ENCODE measurements around the gene MYLK2. TPM values are rescaled to one million over a fixed set of nuclear protein-coding genes. Genes with fewer than 3 reads are reported as not detected.

MYLK2 gene
- total RNA-seq, 1 donor, result under 0.01 TPM

DNA sequence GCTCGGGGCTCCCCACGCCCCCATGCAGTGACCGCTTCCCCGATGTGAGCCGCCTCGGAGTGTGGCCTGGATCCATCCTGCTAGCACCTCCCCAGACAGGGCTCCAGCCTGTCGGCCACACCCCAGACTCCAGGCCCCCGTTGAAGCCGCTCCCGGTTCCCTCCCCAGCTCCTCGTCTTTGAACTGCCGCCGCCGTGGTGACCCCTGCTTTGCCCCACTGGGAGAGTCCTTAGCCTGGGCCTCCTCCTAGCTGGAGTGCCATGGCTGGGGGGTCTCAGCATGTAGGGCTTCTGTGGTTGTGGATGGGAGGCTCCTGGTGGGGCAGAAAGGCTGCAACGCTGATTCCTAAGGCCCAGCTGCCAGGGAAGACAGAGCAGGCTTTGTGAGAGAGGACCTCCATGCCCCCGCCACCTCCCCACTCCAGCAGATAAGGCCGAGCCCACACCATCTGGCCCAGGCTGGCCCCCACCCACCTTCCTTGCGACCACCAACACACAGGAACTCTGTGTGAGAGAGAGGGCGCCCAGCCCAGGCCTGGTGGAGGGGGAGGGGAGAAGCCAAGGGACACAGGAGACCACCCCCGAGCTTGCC is 14.9 kb downstream of the MYLK2 start:
- no peak for DNase-seq (ENCODE audit: low read depth in 2 of 3, low spot score in 2 of 3)

DNA sequence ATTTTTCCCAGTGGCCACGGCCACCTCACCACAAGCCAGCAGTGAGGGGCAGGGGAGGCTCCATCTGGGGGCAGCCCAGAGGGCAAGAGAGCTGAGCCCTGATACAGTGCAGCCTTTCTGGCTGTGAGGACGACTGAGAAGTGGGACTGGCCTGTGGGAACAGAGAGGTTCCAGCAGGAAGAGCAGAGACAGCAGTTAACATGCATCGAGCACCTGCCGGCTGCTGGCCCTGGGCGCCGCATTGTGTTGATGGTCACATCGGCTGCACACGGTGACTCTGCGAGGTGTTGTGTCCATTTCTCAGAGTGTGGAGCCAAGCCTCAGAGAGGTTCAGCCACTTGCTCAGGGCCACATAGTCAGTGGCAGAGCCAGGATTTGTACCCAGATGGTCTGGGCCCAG is 16.4 kb downstream of the MYLK2 start:
- DNase-seq (ENCODE audit: low read depth in 2 of 3, low spot score in 2 of 3), result no peak

DNA sequence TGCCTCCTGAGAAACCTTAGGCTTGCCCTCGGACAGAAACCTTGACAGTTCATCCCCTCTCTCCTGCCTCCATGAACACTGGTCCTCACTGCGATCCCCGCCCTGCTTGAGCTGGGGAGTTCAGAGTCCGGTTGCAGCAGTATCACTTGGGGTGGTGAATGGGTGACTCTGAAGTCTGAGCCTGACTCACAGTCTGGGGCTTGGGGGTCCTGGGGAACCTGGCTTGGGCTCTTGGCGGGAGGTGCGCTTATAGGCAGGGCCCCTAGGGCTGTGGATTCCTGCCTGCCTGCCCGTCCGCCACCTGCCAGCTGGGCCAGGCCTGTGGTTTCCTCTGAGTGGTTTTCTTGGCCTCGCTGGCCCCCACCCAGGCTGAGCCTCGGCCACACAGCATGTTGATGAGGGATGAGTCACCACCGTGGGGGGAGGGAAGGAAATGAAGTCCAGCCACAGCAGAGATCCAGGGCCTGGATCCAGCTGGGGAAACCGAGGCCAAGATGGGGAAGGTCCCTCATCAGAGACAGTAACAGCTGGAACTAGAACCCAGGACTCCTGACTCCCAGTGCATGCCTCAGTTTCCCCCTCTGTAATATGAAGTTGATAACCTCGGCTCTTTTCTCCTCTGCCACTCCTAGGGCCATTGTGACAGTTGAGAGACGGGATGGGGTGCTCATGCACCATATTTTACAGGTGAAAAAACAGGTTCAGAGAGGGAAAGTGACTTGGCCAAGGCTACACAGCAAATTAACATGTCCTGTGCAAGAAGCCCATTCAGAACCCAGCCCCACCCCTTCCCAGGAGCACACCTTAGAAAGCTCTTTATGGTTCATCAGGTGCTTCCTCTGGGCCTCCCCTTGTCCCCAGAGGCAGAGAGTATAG is 17.1 kb downstream of the MYLK2 start:
- DNase-seq (ENCODE audit: low read depth in 2 of 3, low spot score in 2 of 3), result peak in 2 of 3 donors; percentile 94 to 96

DNA sequence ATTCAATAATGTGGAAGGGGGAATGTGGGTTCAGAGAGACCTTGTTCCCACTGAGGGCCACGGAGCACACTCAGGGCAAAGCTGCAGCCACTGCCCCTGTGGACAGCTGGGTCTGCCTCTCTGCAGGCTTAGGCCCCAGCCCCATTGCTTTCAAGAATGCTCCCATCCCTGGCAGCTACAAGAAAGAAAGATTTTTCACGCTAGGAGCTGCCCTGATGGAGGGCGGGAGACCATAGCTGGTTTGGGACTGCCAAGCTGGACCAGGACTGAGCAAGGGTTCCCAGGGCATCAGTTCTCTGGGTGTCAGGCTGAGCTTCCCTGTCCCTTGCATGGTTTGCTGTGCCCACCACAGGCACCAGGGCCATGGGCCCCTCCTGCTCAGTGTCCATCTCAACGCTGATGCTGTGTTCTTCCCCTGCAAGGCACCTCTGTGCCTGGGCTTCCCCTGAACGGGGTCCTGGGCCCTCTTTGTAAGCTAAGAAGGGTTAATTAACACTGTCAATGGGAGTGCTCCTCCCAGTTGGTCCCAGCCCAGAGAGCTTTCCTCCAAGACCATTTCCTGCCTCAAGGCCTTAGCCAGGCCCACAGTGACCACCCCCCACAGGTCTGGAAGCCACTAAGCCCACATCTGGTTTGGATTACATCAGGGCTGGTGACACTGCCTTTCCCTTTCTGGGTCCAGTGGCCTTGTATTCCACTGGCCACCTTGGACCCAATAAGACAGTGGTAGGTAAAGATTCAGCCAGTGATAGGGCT is 17.9 kb downstream of the MYLK2 start:
- DNase-seq (ENCODE audit: low read depth in 2 of 3, low spot score in 2 of 3), result no peak

DNA sequence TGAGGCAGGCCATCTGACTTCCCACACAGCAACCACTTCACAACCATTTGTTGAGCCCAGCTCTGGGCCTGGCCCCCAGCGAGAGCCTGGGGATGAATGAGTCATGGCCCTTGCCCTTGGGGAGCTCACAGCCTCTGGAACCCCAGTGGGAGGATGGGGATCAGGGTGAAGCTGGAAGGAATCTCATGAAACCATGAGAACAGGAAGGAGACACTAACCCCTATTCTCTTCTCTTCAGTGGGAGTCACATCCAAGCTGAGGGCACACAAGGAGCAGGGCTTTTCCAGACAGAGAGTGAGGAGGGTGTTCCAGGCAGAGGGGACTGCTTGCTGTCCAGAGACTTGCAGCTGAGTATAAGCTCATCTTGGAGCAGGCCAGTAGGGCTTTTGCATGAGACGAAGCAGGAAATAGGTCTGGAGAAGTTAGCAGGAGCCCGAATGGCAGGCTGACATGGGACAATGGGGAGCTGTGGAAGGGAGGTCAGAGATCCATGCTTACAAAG is 18.8 kb downstream of the MYLK2 start:
- peak in 1 of 3 donors; percentile 48 for DNase-seq (ENCODE audit: low read depth in 2 of 3, low spot score in 2 of 3)

DNA sequence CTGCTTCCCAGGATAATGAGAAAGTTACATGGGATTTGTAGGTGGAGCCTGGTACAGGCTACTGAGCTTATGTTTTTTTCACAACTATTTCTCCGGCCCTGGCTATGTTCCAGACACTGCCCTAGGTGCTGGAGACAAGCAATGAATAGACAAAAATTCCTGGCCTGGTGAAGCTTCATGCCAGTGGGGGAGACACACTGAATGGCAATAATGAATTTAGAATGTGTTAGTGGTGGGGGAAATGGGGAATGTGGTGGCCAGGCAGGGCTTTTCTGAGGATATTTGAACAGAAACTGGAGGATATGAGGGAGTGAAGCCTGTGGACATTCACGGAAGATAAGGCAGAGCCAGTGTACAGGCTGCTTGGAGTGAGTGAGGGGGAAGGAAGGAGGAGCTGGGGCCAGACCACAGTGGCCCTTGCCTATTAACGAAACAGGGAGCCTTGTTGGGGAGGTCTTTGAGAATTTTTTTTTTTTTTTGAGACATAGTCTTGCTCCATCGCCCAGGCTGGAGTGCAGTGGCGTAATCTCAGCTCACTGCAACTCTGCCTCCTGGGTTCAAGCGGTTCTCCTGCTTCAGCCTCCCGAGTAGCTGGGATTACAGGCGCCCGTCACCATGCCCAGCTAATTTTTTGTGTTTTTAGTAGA is 19.6 kb downstream of the MYLK2 start:
- no peak for DNase-seq (ENCODE audit: low read depth in 2 of 3, low spot score in 2 of 3)

DNA sequence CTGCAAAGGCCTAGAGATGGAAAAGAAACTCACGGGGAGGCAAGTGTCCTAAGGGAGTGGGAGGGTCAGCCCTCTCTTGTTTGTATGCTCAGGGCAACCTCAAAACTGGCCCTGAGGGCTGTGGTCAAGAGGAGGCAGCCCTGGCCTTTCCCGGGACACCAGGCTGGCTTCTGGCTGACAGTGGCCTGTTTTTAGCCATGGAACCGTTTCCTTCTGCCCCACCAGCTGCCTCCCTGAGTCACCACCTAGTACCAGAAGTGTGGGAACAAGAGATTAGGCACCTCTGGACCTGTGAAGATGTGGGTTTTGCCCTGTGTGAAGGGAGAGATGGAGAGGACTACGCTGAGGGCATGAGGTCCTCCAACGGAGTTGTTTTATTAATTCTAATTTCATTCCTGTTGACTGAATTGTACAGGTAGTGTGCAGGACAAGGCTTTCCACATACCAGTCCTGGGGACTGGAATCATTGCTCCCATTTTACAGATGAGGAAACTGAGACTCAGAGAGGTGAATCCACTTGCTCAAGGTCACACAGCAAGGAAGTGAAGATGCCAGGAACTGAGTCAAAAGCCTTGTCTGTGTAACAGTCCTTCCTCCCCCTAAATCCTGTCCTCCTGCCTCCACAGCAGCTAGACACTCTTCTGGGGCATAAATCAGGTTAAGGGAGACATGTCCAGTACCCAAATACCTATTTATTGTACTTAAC is 20.8 kb downstream of the MYLK2 start:
- DNase-seq (ENCODE audit: low read depth in 2 of 3, low spot score in 2 of 3), result no peak

DNA sequence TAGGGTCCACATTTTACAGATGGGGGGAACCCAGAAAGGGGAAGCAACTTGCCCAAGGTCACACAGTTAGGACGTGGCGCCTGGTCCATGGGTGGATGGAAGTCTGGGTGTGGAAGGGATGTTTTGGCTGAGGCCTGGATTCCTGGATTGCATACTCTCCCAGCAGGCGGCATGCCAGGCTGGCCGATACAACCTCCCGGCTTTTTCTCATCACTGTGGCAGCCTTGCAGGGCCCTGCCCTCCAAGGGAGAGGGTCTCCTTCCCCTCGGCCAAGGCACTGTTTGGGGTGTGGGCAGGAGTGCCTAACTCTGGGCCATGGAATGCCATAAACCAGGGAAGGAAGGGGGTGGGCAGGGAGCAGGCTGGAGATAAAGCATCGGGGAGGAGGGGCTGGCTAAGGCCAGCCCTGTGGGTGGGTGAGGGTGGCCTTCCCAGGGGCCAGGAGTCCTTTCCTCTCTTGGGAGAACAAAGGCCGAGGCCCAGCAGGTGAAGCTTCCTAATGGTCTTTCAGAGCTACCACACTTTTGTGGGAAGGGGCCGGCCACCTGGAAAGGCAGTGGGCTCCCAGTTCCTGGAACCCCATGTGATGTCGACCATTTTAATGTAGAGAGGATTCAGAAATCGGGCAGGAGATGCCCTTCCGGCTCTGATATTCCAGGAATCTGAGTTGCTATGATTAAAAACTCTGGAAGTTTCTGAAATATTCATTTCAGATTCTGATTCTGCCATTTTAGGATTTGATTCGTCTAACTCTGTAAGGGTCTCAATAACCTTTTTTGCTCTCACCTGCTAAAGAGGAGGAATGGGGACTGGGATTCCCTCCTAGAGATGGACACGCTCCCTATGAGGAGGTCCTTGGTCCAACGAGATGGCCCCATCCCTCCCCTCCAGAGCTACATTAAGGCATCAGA is 22.0 kb downstream of the MYLK2 start:
- no peak for DNase-seq (ENCODE audit: low read depth in 2 of 3, low spot score in 2 of 3)

DNA sequence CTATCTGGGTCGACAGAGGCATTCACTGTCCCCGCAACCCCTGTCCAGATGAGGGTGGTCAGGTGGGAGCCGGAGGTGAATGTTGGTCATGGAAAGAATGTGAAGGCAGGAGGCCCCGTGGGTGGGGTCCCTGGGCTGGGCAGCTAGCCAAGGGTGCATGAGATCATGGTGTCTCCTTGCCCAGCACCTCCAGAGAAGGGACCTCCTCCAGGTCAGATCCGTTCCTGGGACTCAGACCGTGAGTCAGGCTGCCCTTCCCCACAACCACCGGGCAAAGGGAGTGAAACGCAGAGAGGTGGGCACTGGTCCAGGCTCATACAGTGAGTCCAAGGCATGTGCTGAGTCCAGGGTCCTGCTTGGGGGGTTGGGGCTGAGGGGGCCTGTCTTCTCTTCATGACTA is 22.8 kb downstream of the MYLK2 start:
- DNase-seq (ENCODE audit: low read depth in 2 of 3, low spot score in 2 of 3), result no peak

DNA sequence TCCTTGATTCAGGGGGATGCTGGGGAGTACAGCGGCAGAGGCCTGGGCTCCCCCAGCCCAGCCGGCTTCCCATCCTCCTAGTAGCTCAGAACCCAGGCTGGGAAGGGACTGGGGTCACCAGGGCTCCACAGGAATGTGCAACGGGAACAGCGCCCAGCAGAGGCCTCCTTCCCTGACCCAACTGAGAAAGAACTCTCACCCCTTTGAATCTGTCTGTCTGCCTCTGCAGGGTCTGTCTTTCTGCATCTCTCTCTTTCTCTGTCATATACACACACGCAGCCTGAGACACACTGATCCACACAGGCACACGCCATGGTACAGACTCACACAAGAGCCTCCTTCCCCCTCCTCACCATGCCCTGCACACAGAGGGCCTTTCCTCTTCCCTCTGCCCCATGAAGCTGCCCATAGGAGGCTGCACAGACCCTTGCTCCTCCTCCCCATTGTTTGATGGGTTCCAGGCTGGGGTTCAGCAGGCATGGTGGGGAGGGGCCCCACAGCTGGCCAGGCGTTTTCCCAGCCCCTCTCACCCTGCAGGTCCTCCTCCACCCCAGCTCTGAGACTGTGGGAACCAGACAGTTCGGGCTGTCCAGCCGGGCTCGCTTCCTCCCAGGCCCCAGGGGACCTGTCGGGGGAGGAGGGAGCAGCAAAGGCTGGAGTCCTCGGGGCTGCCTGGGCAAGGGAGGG is 23.5 kb downstream of the MYLK2 start:
- DNase-seq (ENCODE audit: low read depth in 2 of 3, low spot score in 2 of 3), result no peak

DNA sequence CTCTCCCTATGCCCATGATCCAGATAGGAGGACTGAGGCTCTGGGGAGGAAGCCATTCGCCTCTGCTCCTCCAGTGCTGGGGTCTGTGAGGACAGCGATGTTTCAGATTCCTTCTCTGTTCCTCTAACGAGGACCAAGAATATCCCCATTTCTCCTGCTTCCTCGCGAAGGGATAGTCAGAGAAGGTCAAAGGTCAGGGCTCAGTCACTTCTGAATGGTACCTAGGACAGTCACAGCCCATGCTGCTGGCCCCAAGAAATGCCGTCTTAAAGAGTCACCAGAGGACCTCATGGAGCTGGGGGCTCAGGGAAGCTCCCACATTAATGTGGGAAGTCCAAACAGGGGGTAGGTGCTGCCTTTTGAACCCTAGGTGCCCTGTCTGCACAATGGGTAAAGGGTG is 24.1 kb downstream of the MYLK2 start:
- DNase-seq (ENCODE audit: low read depth in 2 of 3, low spot score in 2 of 3), result no peak

DNA sequence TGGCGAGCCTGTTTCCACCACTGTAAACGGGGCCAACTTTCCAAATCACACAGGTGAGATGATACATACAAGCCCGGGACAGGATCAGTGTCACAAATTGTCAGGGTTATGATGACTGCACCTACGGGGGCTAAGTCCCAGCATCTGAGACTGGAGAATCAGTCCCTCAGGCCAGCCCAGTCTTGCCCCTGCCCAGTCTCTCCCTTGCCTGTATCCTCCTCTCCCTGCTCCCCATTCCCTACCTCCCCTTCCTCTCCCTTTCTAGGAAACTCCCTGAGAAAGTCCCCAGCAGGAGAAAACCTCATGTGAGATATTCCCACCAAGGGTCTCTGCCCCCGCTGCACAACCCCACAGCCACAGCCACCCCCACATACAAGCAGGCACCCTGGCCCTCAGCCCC is 24.7 kb downstream of the MYLK2 start:
- no peak for DNase-seq (ENCODE audit: low read depth in 2 of 3, low spot score in 2 of 3)

DNA sequence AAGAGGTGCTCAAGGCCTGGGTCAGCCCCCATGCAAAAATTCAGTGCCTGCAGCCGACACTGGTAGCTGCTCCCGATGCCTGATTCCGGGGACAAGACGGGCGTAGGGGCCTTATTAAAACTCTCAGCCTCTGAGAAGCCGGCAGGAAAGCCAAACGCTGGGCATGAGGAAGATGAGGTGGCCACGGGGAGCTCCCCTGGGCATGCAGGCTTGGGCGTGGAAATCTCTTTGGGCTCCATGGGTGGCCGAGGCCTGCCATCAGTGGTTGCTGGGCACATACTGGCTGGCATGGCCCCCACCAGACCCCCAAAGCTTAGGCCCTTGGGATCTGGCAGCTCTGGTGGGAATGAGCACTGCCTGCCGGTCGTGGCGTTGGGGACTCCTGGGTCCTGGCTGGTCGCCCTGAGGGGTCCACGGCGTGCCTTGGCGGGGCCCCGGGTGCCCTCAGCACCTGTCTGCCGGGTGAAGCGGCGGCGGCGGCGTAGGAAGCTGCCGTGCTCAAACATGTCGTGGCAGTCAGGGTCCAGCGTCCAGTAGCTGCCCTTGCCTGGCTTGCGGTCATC is 25.7 kb downstream of the MYLK2 start:
- DNase-seq (ENCODE audit: low read depth in 2 of 3, low spot score in 2 of 3), result no peak

DNA sequence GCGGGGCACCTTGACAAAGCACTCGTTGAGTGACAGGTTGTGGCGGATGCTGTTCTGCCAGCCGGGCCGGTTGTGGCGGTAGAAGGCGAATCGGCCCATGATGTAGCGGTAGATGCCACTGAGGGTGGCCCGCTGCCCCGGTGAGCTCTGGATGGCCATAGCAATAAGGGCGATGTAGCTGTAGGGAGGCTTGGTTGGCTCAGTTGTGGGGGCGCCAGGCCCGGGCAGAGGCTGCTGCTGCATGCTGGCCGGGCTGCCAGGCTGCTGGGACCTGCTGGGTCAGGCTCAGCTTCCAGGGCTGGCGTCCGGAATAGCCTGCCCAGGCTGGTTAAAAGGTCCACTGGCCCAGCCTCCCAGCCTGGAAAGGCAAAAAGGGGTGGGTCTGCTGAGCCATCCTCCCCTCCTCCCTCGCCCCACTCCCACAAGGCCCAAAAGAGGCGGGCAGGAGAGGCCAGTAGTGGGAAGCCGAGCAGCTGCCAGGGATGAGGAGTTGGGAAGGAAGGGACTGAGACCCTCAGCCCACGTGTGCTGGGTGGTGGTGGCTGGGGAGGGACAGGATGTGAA is 26.2 kb downstream of the MYLK2 start, which contains the start of gene FOXS1:
Gene FOXS1 (minus strand): TSS at position 305 of the 564 bp plus-strand sequence. CDS start 62 bp downstream, at position 243.
- no peak for DNase-seq (ENCODE audit: low read depth in 2 of 3, low spot score in 2 of 3)

DNA sequence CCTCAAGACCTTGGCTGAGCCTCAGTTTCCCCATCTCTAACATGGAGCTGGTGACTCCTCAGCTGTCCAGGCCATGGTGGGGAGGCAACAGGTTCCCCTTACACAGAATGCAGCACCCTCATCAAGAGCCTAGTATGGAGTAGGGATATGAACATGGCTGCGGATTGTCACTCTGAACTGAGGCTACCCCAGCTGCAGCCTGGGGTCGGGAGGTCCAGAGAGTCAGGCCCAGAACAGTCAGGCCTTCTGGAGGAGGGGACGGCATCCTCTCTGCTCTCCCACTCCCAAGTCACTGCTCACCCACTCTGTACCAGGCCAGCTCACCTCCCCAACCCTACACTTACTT is 27.6 kb downstream of the MYLK2 start:
- DNase-seq (ENCODE audit: low read depth in 2 of 3, low spot score in 2 of 3), result no peak

DNA sequence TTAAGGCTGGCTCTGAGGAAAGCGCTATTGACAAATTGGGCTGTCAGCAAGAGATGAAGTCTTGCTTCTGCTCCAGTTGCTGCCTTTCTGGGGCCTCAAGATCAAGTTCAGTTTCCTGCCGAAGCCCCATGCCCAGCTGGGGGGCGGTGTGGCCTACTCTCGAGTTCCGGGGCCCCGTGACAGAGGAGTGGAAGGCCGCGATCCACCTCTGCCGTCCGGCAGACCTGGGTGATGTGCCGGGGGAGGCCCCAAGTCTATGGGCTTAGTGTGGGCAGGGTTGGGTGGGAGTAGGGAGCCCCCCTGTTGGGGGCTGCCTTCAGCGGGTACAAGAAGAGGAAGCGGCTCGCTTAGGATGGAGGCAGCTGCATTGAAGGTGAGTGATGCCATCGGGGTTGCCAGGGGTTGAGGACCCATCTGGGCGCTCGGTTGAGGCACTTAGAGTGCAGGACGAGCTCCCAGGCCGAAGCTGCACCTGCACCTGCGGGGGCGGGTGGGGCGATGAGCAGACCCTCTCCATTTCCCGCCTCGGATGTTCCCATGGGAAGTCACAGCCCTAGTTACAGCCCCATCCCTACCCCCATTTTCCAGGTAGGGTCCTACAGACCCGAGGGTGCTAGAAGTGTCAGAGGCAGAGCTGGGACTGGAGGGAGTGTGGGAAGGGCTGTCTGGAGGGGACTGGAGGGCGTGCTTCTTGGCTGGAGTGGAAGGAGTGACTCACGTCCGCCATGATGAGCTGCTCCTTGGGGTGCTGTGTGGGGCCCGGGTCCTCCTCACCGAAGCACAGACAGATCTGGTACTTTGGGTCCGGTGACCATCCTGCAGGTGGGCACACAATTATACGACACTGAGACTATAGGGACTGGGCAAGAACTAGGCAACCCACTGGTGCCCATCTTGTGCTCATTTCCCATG is 29.2 kb downstream of the MYLK2 start:
- no peak for DNase-seq (ENCODE audit: low read depth in 2 of 3, low spot score in 2 of 3)

All from hematopoietic multipotent progenitor cell (in vitro differentiated cells).